ENCODE data around the gene HOXA9.

HOXA9 gene

GRCh38 chr7:27187475-27188385 lies 22.4 kb upstream of the HOXA9 start:
- DNase-seq, result no peak

- DNase-seq, result no peak
Observed at GRCh38 chr7:27186668-27187474, 21.5 kb upstream of the HOXA9 start.

- DNase-seq, result no peak
Observed at GRCh38 chr7:27185854-27186667, 20.7 kb upstream of the HOXA9 start.

- DNase-seq, result peak; percentile 34
Observed at GRCh38 chr7:27185013-27185853, 19.9 kb upstream of the HOXA9 start, which contains the start of gene HOXA11. Gene HOXA11 (minus strand): TSS chr7:27185232. CDS start chr7:27185144, 88 bp downstream.

GRCh38 chr7:27184337-27185012 lies 19.1 kb upstream of the HOXA9 start:
- DNase-seq, result peak; percentile 57

GRCh38 chr7:27183682-27184336 lies 18.5 kb upstream of the HOXA9 start:
- peak; percentile 45 for DNase-seq

- peak; percentile 76 for DNase-seq
Observed at GRCh38 chr7:27182861-27183681, 17.7 kb upstream of the HOXA9 start.

GRCh38 chr7:27182285-27182841 lies 17.0 kb upstream of the HOXA9 start:
- no peak for DNase-seq

GRCh38 chr7:27181795-27182275 lies 16.5 kb upstream of the HOXA9 start:
- no peak for DNase-seq

GRCh38 chr7:27180431-27181420 lies 15.4 kb upstream of the HOXA9 start:
- DNase-seq, result no peak

- no peak for DNase-seq
Observed at GRCh38 chr7:27179503-27180430, 14.4 kb upstream of the HOXA9 start.

- DNase-seq, result no peak
Observed at GRCh38 chr7:27179030-27179429, 13.7 kb upstream of the HOXA9 start.

GRCh38 chr7:27178366-27178765 lies 13.0 kb upstream of the HOXA9 start:
- no peak for DNase-seq

GRCh38 chr7:27177795-27178320 lies 12.5 kb upstream of the HOXA9 start:
- DNase-seq, result no peak

- no peak for DNase-seq
Observed at GRCh38 chr7:27176962-27177794, 11.8 kb upstream of the HOXA9 start.

- no peak for DNase-seq
Observed at GRCh38 chr7:27176524-27176845, 11.1 kb upstream of the HOXA9 start.
